NCI-H2196 (cell line): ENCODE data around the gene CHST12.
A peak's percentile ranks its signal among the peaks of the same experiment; 100 is the strongest.

ENCODE experiments used
- DNase-seq: peaks from one replicate; lab custom pipeline; 2025; ENCODE audit not compliant: unreplicated experiment; lab: John Stamatoyannopoulos, UW

The CHST12 gene

DNA sequence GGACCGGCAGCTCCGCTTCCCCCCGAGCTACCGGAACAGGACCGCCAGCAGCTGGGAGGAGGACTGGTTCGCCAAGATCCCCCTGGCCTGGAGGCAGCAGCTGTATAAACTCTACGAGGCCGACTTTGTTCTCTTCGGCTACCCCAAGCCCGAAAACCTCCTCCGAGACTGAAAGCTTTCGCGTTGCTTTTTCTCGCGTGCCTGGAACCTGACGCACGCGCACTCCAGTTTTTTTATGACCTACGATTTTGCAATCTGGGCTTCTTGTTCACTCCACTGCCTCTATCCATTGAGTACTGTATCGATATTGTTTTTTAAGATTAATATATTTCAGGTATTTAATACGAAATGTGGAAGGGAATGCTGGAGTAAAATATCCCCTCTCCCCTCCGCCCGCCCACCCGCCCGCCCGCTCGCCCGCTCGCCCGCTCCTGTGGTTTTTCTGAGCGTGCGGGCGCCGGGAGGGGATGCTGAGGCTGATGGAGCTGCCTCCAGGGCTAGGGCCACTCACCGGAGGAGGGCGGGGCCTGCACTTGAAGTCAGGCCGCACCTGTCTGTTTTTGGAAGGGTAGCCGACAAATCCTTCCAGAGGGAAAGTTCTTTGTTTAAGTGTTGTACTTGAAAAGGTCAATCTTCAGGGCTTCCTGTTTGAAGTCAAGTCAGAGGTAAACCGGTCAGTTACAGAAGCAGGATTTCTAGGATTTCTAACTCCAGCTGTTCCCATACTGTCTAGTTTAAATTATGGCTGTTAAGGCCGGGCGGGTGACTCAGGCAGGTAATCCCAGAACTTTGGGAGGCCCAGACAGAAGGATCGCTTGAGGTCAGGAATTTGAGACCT is 30.5 kb downstream of the CHST12 start:
- DNase-seq = no peak

GRCh38 chr7:2435146-2435545 is 31.7 kb downstream of the CHST12 start:
- DNase-seq = no peak

DNA sequence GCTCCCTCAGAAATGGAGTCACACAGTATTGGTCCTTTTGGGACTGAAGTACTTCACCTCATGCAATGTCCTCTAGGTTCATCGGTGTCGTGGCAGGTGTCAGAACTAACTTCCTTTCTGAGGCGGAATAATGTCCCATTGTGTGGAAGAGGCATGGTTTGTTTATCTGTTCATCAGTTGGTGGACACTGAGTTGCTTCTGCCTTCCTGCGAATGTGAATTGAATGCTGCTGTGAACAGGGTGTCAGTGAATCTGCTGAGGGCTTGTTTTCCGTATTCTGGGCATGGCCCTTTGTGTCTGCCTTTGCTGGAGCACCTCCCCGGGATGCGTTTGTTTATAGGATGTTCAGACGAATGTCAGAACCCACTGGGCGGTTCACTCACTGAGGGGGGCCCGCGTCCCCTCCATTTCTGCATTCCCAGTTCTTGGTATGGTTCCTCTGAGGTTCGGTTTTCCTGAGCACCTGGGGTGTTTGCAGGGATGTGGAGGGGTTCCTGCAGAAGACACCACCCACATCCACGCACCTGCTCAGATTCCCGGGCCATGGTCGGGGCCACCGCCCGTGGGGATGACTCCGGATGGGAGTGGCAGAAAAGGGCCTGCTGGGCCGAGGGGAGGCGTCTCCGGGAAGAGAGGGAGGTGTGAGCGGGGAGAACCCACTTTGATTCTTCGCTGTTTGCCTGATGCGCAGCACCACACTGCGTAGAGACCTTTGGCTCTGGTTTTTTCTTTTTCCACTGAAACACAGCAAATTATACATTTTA is 33.1 kb downstream of the CHST12 start:
- DNase-seq = no peak

DNA sequence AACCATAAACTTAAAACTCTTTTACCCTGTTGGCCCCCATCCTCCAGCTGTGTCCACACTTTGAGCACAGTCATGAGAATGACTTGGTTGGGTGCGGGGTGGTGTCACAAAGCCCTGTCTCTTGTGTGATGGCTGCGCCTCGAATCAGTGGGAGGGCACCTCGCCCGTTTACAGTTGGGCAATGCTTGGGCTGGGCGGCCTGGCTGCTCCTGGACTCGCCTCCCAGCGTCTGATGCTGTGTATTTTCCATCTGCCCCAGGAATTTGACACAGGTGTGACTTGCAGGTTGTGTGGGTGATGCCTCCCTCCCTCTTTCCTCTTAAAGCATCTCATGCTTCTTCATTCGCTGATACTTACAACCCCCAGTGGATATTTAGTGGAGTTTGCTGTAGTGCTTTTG is 33.7 kb downstream of the CHST12 start:
- DNase-seq = no peak

DNA sequence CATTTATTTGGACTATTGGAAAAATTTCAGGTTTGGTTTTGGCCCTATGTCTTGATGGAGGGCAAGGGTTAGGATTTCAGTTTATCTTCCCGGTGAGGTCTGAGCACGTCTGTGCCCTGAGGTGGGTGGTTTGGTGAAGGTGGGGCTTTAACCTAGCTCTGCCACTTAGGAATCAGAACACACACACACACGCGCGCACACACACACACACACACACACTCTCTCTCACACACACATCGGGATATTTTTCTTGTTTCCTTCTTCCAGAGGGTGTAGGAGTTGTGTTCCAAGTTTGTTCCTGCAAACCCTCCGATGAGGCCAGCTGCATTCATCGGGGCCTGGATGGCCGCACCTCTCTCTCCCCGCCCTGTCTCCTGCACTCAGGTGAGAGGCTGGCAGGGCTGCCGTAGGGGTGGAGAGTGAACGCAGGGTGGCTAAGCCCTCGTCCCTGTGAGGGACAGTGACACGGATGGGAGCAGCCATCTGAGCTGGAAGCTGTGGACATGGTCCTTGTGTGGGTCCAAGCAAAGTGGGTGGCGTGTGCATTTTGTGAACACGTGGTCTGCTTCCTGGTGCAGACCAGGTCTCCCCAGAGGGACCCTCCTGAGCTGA is 34.2 kb downstream of the CHST12 start:
- no peak for DNase-seq

DNA sequence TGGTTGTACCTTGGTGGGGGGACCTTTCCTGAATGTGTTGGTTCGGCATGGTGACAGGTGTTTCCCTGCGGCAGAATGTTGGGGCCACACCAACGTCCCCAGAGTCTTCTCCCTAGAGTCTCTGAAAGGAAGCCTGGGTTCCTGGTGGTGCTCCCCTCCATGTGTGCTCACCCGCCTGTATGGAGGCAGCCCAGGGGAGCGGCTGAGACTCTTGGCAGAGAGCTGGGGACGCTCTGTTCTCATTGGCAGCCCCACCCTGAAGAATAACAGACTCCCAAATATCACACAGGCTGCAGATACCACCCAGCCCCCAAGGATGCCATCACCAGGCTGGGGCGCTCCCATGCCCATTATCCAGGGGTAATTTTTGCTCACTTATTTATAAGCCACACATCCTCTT is 34.8 kb downstream of the CHST12 start:
- no peak for DNase-seq

DNA sequence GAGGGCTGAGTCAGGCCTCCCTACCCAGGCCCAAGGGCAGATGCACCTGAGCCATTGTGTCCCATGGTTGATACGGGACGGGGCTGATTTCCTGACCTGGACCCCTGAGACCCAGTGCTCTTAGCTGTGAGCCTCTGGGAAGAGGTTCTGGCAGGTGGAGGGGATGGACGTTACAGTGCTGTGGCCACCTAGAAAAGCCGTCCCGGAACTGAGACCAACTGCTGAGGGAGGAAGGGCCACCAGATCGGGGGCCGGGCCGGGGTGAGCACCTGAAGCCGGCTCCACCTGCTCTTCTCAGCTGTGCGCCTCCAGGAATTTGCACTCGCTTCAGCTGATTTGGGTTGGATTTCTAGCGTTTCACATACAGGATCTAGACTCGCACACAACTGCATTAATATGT is 35.4 kb downstream of the CHST12 start:
- DNase-seq = no peak

DNA sequence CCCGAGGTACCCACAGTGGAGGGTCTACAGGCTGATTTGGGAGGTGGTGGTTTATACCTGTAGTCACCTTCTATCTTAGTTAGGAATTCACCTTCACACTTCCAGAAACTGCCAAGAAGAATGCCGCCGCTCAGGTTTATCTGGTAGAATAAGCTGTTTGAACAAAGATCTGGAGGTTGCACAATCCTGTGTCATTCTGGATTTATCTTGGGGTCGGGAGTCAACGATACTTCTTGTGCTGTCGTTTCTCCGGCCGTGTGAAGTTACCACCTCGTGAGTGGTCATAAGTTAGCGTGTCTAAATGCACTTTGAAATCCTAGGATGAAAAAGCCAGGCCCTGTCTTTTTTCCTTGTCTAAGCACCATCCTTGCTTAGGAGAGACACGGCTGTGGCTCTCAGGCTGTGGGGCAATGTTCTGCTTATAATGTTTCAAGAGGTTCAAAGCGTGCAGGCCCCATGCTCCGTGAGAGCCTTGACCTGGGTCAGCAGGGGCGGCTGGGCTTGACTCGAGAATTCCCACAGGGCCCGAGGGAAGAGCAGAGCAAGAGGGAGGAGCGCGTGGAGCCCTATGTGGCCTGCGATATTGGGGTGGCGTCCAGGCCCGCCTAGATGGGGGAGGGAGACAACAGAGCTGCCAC is 37.3 kb downstream of the CHST12 start:
- no peak for DNase-seq

- no peak for DNase-seq
Observed at GRCh38 chr7:2441430-2442058, 38.1 kb downstream of the CHST12 start.

- no peak for DNase-seq
Observed at GRCh38 chr7:2443491-2443890, 40.1 kb downstream of the CHST12 start.

GRCh38 chr7:2444476-2444875 is 41.1 kb downstream of the CHST12 start:
- DNase-seq = no peak

- DNase-seq = no peak
Observed at GRCh38 chr7:2445047-2445446, 41.6 kb downstream of the CHST12 start.

- no peak for DNase-seq
Observed at GRCh38 chr7:2445898-2446555, 42.6 kb downstream of the CHST12 start.

DNA sequence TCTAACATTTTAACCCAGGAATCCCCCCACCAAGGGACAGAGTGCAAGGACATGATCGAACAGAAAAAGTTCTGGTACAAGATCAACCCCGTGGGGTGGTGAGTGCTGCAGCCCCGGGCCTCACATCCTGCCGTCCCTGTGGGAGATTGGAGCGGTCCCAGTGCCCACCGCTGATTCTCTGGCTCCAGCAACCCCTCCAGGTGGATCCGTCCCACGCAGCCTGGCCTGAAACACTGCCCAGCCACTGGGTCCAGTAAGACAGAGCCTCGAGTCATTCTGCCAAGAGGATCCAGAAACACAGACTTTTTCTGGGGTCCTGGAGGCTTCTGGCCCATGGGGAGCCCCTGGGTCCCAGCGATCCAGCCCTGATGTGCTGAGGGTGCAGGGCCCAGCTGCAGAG is 43.3 kb downstream of the CHST12 start:
- no peak for DNase-seq

GRCh38 chr7:2450198-2451107 is 47.0 kb downstream of the CHST12 start:
- DNase-seq = no peak

- peak; percentile 85 for DNase-seq
Observed at GRCh38 chr7:2451171-2452073, 48.0 kb downstream of the CHST12 start.

- no peak for DNase-seq
Observed at GRCh38 chr7:2452074-2452507, 48.7 kb downstream of the CHST12 start.

DNA sequence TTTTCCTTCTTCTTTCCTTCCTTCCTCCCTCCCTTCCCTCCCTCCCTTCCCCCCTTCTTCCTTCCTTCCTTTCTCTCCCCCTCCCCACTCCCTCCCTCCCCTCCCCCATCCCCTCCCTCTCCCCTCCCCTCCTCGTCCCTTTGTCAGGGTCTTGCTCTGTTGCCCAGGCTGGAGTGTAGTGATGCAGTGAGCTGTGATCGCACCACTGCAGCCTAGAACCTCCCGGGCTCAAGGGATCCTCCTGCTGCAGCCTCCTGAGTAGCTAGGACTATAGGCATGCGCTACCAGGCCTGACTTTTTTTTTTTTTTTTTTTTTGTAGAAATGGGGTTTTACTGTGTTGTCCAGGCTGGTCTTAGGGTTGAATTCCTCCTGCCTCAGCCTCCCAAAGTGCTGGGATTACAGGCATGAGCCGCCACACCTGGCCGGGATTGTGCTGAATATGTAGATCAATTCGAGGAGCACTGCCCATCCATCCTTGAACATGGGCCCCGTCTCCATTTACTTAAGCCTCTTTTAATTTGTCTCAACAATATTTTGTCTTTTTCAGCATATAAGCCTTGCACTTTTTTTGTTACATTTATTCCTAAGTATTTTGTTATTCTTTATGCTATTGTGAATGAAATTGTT is 49.3 kb downstream of the CHST12 start:
- DNase-seq = no peak
